Measurements from ENCODE around the gene MPL. TPM values are rescaled to one million over a fixed set of nuclear protein-coding genes. Genes with fewer than 3 reads are reported as not detected.
A peak's percentile ranks its signal among the peaks of the same experiment; 100 is the strongest.

Gene MPL
- total RNA-seq, result not detected in 2 replicates

GRCh38 chr1:43337588-43337987 is at the start of gene MPL:
Gene MPL (plus strand): TSS chr1:43337818. CDS start chr1:43337849, 31 bp downstream.
- no peak for DNase-seq (ENCODE audit: low read depth)

GRCh38 chr1:43288058-43288784 is 49.4 kb upstream of the MPL start:
- DNase-seq (ENCODE audit: low read depth), result no peak

- no peak for DNase-seq (ENCODE audit: low read depth)
Measured at GRCh38 chr1:43288785-43289706, 48.6 kb upstream of the MPL start.

GRCh38 chr1:43292216-43292615 is 45.4 kb upstream of the MPL start:
- no peak for DNase-seq (ENCODE audit: low read depth)

- no peak for DNase-seq (ENCODE audit: low read depth)
Measured at GRCh38 chr1:43292679-43293078, 44.9 kb upstream of the MPL start.

- DNase-seq (ENCODE audit: low read depth), result peak; percentile 61
Measured at GRCh38 chr1:43293176-43293575, 44.4 kb upstream of the MPL start.

- DNase-seq (ENCODE audit: low read depth), result peak; percentile 96
Measured at GRCh38 chr1:43293896-43294760, 43.5 kb upstream of the MPL start.

GRCh38 chr1:43294761-43295160 is 42.9 kb upstream of the MPL start:
- DNase-seq (ENCODE audit: low read depth), result no peak

GRCh38 chr1:43296207-43296606 is 41.4 kb upstream of the MPL start:
- peak; percentile 67 for DNase-seq (ENCODE audit: low read depth)

- no peak for DNase-seq (ENCODE audit: low read depth)
Measured at GRCh38 chr1:43298055-43298454, 39.6 kb upstream of the MPL start.

- no peak for DNase-seq (ENCODE audit: low read depth)
Measured at GRCh38 chr1:43299101-43299500, 38.5 kb upstream of the MPL start.

GRCh38 chr1:43300378-43301094 is 37.1 kb upstream of the MPL start, which contains the start of gene TIE1:
Gene TIE1 (plus strand): TSS chr1:43300982. CDS start chr1:43301072, 90 bp downstream.
- no peak for DNase-seq (ENCODE audit: low read depth)

- DNase-seq (ENCODE audit: low read depth), result no peak
Measured at GRCh38 chr1:43302201-43302600, 35.4 kb upstream of the MPL start.

- DNase-seq (ENCODE audit: low read depth), result peak; percentile 27
Measured at GRCh38 chr1:43302721-43303470, 34.7 kb upstream of the MPL start.

GRCh38 chr1:43303471-43304313 is 33.9 kb upstream of the MPL start:
- DNase-seq (ENCODE audit: low read depth), result no peak

- DNase-seq (ENCODE audit: low read depth), result no peak
Measured at GRCh38 chr1:43304314-43304681, 33.3 kb upstream of the MPL start.

GRCh38 chr1:43304771-43305300 is 32.8 kb upstream of the MPL start:
- no peak for DNase-seq (ENCODE audit: low read depth)

GRCh38 chr1:43305461-43305860 is 32.2 kb upstream of the MPL start:
- no peak for DNase-seq (ENCODE audit: low read depth)

Data from renal cortical epithelial cell (primary cell).